H9 (cell line): ENCODE results near the gene DUSP2. TPM values are rescaled to one million over a fixed set of nuclear protein-coding genes. Genes with fewer than 3 reads are reported as not detected.

Experiments used
- DNase-seq: peaks from one replicate; pipeline ENCODE4 v3.0.0-alpha.2; 2017
- H2AFZ ChIP-seq: one replicate; pipeline ENCODE4 v1.6.1; 2013; ENCODE audit warnings: mild to moderate bottlenecking, low read length, control low read depth, moderate library complexity
- H2AK5ac ChIP-seq: 2 replicates; pipeline ENCODE4 v1.6.1; 2013; ENCODE audit warnings: low read length, control low read depth, mixed read lengths; ENCODE audit not compliant: insufficient read length
- H2BK120ac ChIP-seq: one replicate; pipeline ENCODE4 v1.6.1; 2013; ENCODE audit warnings: low read depth, mild to moderate bottlenecking, low read length, control low read depth, inconsistent platforms; ENCODE audit not compliant: poor library complexity, severe bottlenecking
- H2BK12ac ChIP-seq: 2 replicates; pipeline ENCODE4 v1.6.1; 2013; ENCODE audit warnings: low read length, control low read depth, mixed read lengths, low read depth; ENCODE audit not compliant: insufficient read length
- H2BK15ac ChIP-seq: 2 replicates; pipeline ENCODE4 v1.6.1; 2013; ENCODE audit warnings: low read depth, low read length, control low read depth
- H2BK20ac ChIP-seq: one replicate; pipeline ENCODE4 v1.6.1; 2013; ENCODE audit warnings: low read depth, mild to moderate bottlenecking, low read length, control low read depth, inconsistent platforms; ENCODE audit not compliant: poor library complexity, severe bottlenecking
- H2BK5ac ChIP-seq: 2 replicates; pipeline ENCODE4 v1.6.1; 2013; ENCODE audit warnings: low read length, control low read depth, mixed read lengths; ENCODE audit not compliant: insufficient read length
- H3K14ac ChIP-seq: 2 replicates; pipeline ENCODE4 v1.6.1; 2013; ENCODE audit warnings: low read length, control low read depth; ENCODE audit not compliant: insufficient read depth
- H3K18ac ChIP-seq: 2 replicates; pipeline ENCODE4 v1.6.1; 2013; ENCODE audit warnings: low read depth, mild to moderate bottlenecking, mixed read lengths, low read length, control low read depth; ENCODE audit not compliant: insufficient read length
- H3K23ac ChIP-seq: 2 replicates; pipeline ENCODE4 v1.6.1; 2013; ENCODE audit warnings: low read length, control low read depth, mixed read lengths, low read depth; ENCODE audit not compliant: insufficient read length
- H3K23me2 ChIP-seq: 2 replicates; pipeline ENCODE4 v1.6.1; 2013; ENCODE audit warnings: low read depth, mild to moderate bottlenecking, mixed read lengths, low read length, control low read depth; ENCODE audit not compliant: insufficient read length, poor library complexity, severe bottlenecking
- H3K27ac ChIP-seq: 2 replicates; pipeline ENCODE4 v1.5.1; 2013; ENCODE audit warnings: low read length, control low read depth, mixed read lengths, low read depth; ENCODE audit not compliant: insufficient read length
- H3K27me3 ChIP-seq: 2 replicates; pipeline ENCODE4 v1.6.1; 2013; ENCODE audit warnings: low read length, control low read depth, inconsistent platforms; ENCODE audit not compliant: insufficient read depth
- H3K4ac ChIP-seq: 2 replicates; pipeline ENCODE4 v1.6.1; 2013; ENCODE audit warnings: low read depth, mild to moderate bottlenecking, control low read depth, inconsistent platforms, low read length, moderate library complexity
- H3K4me1 ChIP-seq: 2 replicates; pipeline ENCODE4 v1.6.1; 2013; ENCODE audit warnings: low read length, control low read depth, inconsistent platforms; ENCODE audit not compliant: insufficient read depth
- H3K4me2 ChIP-seq: 2 replicates; pipeline ENCODE4 v1.6.1; 2013; ENCODE audit warnings: low read length, control low read depth, mixed read lengths; ENCODE audit not compliant: insufficient read length, insufficient read depth
- H3K56ac ChIP-seq: 2 replicates; pipeline ENCODE4 v1.6.1; 2013; ENCODE audit warnings: low read depth, mild to moderate bottlenecking, mixed read lengths, low read length, control low read depth; ENCODE audit not compliant: insufficient read length
- H3K79me1 ChIP-seq: 2 replicates; pipeline ENCODE4 v1.6.1; 2013; ENCODE audit warnings: low read depth, mild to moderate bottlenecking, moderate library complexity, low read length, control low read depth, inconsistent platforms; ENCODE audit not compliant: insufficient read depth, poor library complexity, severe bottlenecking
- H3K79me2 ChIP-seq: 2 replicates; pipeline ENCODE4 v1.6.1; 2013; ENCODE audit warnings: low read length, control low read depth, inconsistent platforms; ENCODE audit not compliant: insufficient read depth
- H3K9ac ChIP-seq: 2 replicates; pipeline ENCODE4 v1.6.1; 2013; ENCODE audit warnings: low read length, control low read depth, mixed read lengths; ENCODE audit not compliant: insufficient read length; ENCODE audit errors: extremely low read depth
- H3K9me3 ChIP-seq: one replicate; pipeline ENCODE4 v1.6.1; 2013; ENCODE audit warnings: low read depth, low read length, inconsistent platforms; ENCODE audit not compliant: control insufficient read depth
- H3T11ph ChIP-seq: one replicate; pipeline ENCODE4 v1.6.1; 2013; ENCODE audit warnings: mild to moderate bottlenecking, low read length, control low read depth, inconsistent platforms
- H4K20me1 ChIP-seq: one replicate; pipeline ENCODE4 v1.6.1; 2013; ENCODE audit not compliant: control insufficient read depth, insufficient read length, insufficient read depth
- H4K5ac ChIP-seq: 2 replicates; pipeline ENCODE4 v1.6.1; 2013; ENCODE audit warnings: low read depth, mild to moderate bottlenecking, mixed read lengths, low read length, control low read depth; ENCODE audit not compliant: insufficient read length
- H4K8ac ChIP-seq: replicated peaks from 2 replicates; pipeline ENCODE4 v1.6.1; 2013; ENCODE audit warnings: low read length, control low read depth, mixed read lengths, low read depth; ENCODE audit not compliant: insufficient read length
- H4K91ac ChIP-seq: 2 replicates; pipeline ENCODE4 v1.6.1; 2013; ENCODE audit warnings: low read depth, mild to moderate bottlenecking, moderate library complexity, mixed read lengths, low read length, control low read depth; ENCODE audit not compliant: insufficient read length
- H3K27ac Mint-ChIP-seq, 3 experiments: 2 replicates in 2 of 3; 3 replicates in 1 of 3; pipeline ENCODE4 v1.8.0; 2020 to 2021; ENCODE audit warnings: mixed read lengths in 3 of 3, mild to moderate bottlenecking in 1 of 3, moderate library complexity in 1 of 3
- H3K27me3 Mint-ChIP-seq: 2 replicates; pipeline ENCODE4 v1.8.0; 2021; ENCODE audit warnings: low read depth, mild to moderate bottlenecking, moderate library complexity, mixed read lengths
- H3K36me3 Mint-ChIP-seq, 3 experiments: 2 replicates in 2 of 3; 3 replicates in 1 of 3; pipeline ENCODE4 v1.8.0; 2020 to 2021; ENCODE audit warnings: low read depth in 3 of 3, mixed read lengths in 3 of 3; ENCODE audit not compliant: insufficient read depth in 1 of 3
- H3K4me1 Mint-ChIP-seq, 2 experiments: 2 replicates each; pipeline ENCODE4 v1.8.0; 2020; ENCODE audit warnings: mixed read lengths in 2 of 2
- H3K4me3 Mint-ChIP-seq, 2 experiments: 2 replicates in 1 of 2; 3 replicates in 1 of 2; pipeline ENCODE4 v1.8.0; 2020 to 2021; ENCODE audit warnings: mild to moderate bottlenecking in 2 of 2, mixed read lengths in 2 of 2, moderate library complexity in 1 of 2
- H3K9me3 Mint-ChIP-seq, 2 experiments: 2 replicates in 1 of 2; 3 replicates in 1 of 2; pipeline ENCODE4 v1.8.0; 2020; ENCODE audit warnings: mild to moderate bottlenecking in 2 of 2, mixed read lengths in 2 of 2, moderate library complexity in 1 of 2
- WGBS: extraction: QIAGEN DNeasy Blood & Tissue Kit; methylation state at CpG from one replicate; pipeline ENCODE4 v1.1.7; 2013; ENCODE audit warnings: missing lambda C conversion rate, low lambda C conversion rate, mixed read lengths; ENCODE audit not compliant: insufficient read length; ENCODE audit errors: extremely low coverage; 5-methylcytosine and 5-hydroxymethylcytosine counted together
- total RNA-seq: library from RNA; stranded (reverse); gene quantifications from 2 replicates; pipeline ENCODE4 v1.2.1, GENCODE V29; 2021
- TF ChIP-seq, protein P1 (sequence below): fragments of 200-600 bp; sonication (generic); conservative IDR thresholded peaks from 3 replicates; pipeline ENCODE4 v1.8.0; 2021; ENCODE audit warnings: antibody characterized with exemption, mild to moderate bottlenecking

Gene DUSP2
- total RNA-seq, 1 experiment from 2014 or later = 14.9 TPM

DNA sequence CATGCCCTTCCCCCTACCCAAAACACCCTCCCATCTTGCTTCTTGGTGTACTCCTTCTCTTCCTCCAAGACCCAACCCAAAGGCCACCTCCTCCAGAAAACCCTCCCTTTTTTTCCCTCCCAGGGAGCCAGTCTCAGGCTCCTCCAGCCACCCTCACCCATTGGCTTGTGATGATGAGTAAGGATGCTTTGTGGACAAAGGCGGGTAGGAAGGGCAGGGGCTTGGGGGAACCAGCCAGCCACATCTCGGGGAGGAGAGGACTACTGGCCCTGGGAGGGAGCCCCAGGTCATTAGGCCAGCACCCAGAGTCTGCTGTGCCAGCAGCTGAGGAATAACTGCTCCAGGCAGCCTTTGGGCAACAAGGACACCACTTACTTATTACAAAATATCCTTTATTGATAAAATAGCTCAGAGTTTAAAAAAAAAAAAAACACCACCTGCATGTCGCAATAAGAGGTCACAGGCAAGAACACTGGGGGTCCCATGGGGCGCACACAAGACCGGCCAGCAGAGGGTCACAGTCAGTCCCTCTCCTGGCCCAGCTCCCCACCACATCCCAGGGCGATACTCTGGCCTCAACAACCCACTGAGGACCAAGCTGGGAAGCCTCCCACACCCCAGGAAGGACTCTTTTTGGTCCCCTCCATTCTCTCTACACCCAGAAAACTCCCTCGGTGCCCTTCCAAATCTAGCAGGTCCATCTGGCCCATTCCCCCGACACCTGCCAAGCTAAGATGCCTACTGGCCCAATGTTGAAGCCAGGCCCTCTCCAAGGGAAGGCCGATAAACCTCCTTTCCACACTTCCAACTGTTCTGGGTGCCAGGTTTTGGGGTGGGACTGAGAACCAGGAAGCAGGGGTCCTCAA lies 32.5 kb downstream of the DUSP2 start:
- no peak overlapping the region for H2BK120ac ChIP-seq

More for the DNA sequence above, 32.5 kb downstream of the DUSP2 start:
- no peak overlapping the region for H3K9ac ChIP-seq
- peaks cover 9% of the 10 kb centered on the region for H3K23me2 ChIP-seq
- H3K4me3 Mint-ChIP-seq = no peak overlapping the region
- peaks cover 0 to 8% (median 8%) of the 10 kb centered on the region in 3 experiments; a peak in 4 of 7 replicates for H3K36me3 Mint-ChIP-seq
- no peak overlapping the region for H3K27ac Mint-ChIP-seq
- H2AK5ac ChIP-seq = no peak overlapping the region
- no peak overlapping the region for H3K18ac ChIP-seq
- H3K79me1 ChIP-seq = no peaks in the 10 kb centered on the region
- H3K27ac ChIP-seq = no peak overlapping the region
- no peak overlapping the region for H2BK20ac ChIP-seq
- no peak overlapping the region for H3K14ac ChIP-seq
- H3K56ac ChIP-seq = no peak overlapping the region
- H3K4me1 ChIP-seq = peaks cover 6% of the 10 kb centered on the region; the same call in 1 of the 2 replicates
- peaks cover 32 to 47% of the 10 kb centered on the region in 2 experiments for H3K4me1 Mint-ChIP-seq
- DNase-seq = no peak
- H3K27me3 Mint-ChIP-seq = peaks cover 30% of the 10 kb centered on the region
- H3K27me3 ChIP-seq = no peaks in the 10 kb centered on the region; the same call in 1 of the 2 replicates
- H2BK5ac ChIP-seq = no peak overlapping the region
- peaks cover 2 to 4% of the 10 kb centered on the region in 2 experiments; a peak in 2 of 5 replicates for H3K9me3 Mint-ChIP-seq
- no peak overlapping the region for H4K5ac ChIP-seq
- no peaks in the 10 kb centered on the region for H4K20me1 ChIP-seq
- no peak overlapping the region for H3K4me2 ChIP-seq
- H3K23ac ChIP-seq = no peak overlapping the region
- no peak overlapping the region for H2AFZ ChIP-seq
- H2BK12ac ChIP-seq = no peak overlapping the region
- H3K79me2 ChIP-seq = no peaks in the 10 kb centered on the region
- H3T11ph ChIP-seq = no peak overlapping the region
- no peaks in the 10 kb centered on the region for H3K9me3 ChIP-seq
- TF ChIP-seq, protein P1, sequence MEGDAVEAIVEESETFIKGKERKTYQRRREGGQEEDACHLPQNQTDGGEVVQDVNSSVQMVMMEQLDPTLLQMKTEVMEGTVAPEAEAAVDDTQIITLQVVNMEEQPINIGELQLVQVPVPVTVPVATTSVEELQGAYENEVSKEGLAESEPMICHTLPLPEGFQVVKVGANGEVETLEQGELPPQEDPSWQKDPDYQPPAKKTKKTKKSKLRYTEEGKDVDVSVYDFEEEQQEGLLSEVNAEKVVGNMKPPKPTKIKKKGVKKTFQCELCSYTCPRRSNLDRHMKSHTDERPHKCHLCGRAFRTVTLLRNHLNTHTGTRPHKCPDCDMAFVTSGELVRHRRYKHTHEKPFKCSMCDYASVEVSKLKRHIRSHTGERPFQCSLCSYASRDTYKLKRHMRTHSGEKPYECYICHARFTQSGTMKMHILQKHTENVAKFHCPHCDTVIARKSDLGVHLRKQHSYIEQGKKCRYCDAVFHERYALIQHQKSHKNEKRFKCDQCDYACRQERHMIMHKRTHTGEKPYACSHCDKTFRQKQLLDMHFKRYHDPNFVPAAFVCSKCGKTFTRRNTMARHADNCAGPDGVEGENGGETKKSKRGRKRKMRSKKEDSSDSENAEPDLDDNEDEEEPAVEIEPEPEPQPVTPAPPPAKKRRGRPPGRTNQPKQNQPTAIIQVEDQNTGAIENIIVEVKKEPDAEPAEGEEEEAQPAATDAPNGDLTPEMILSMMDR = no peak
- no peak overlapping the region for H4K8ac ChIP-seq
- WGBS = no CpG with 5 or more reads among the region's 9 CpGs
- H2BK15ac ChIP-seq = no peak overlapping the region
- H3K4ac ChIP-seq = no peak overlapping the region
- no peak overlapping the region for H4K91ac ChIP-seq
